ENCODE measurements around the gene GRAP. TPM values are rescaled to one million over a fixed set of nuclear protein-coding genes. Genes with fewer than 3 reads are reported as not detected.
"Not testable (repeated sequence)": the region's sequence is repeated elsewhere in the genome, so short reads cannot be mapped to it uniquely, and the experiment has no call there.

Gene GRAP
- total and polyA plus RNA-seq, 4 donors: 0.87 to 6.3 (median 3.2) TPM

- H3K27me3 ChIP-seq (ENCODE audit: control insufficient read depth in 1 of 2, insufficient read depth in 2 of 2, low read length in 1 of 2); DNase-seq; intact Hi-C loops (cut with DNase I); H3K36me3 ChIP-seq (ENCODE audit: control insufficient read depth in 1 of 2, insufficient read depth in 2 of 2, low read length in 1 of 2); H3K9me3 ChIP-seq (ENCODE audit: control insufficient read depth, low read length); H3K4me1 ChIP-seq (ENCODE audit: control insufficient read depth in 1 of 2, insufficient read depth in 2 of 2, low read length in 2 of 2); H3K4me3 ChIP-seq (ENCODE audit: low read length in 2 of 2); H3K27ac ChIP-seq (ENCODE audit: low read depth in 1 of 2, low read length in 2 of 2); ATAC-seq (ENCODE audit: low FRiP score): not testable (repeated sequence)
- no CpG with 5 or more reads among the region's 9 CpGs for WGBS, 2 donors
Measured at GRCh38 chr17:19044643-19045042, 2.1 kb downstream of the GRAP start.

GRCh38 chr17:19043032-19043431 is 3.7 kb downstream of the GRAP start:
- H3K27ac ChIP-seq (ENCODE audit: low read depth in 1 of 2, low read length in 2 of 2); DNase-seq; ATAC-seq (ENCODE audit: low FRiP score); H3K4me3 ChIP-seq (ENCODE audit: low read length in 2 of 2); H3K27me3 ChIP-seq (ENCODE audit: control insufficient read depth in 1 of 2, insufficient read depth in 2 of 2, low read length in 1 of 2); H3K4me1 ChIP-seq (ENCODE audit: control insufficient read depth in 1 of 2, insufficient read depth in 2 of 2, low read length in 2 of 2); H3K9me3 ChIP-seq (ENCODE audit: control insufficient read depth, low read length); intact Hi-C loops (cut with DNase I); H3K36me3 ChIP-seq (ENCODE audit: control insufficient read depth in 1 of 2, insufficient read depth in 2 of 2, low read length in 1 of 2): not testable (repeated sequence)
- no CpG with 5 or more reads among the region's 8 CpGs for WGBS, 2 donors

- WGBS, 2 donors: no CpG with 5 or more reads among the region's 14 CpGs
- H3K27me3 ChIP-seq (ENCODE audit: control insufficient read depth in 1 of 2, insufficient read depth in 2 of 2, low read length in 1 of 2); H3K36me3 ChIP-seq (ENCODE audit: control insufficient read depth in 1 of 2, insufficient read depth in 2 of 2, low read length in 1 of 2); H3K9me3 ChIP-seq (ENCODE audit: control insufficient read depth, low read length); DNase-seq; H3K27ac ChIP-seq (ENCODE audit: low read depth in 1 of 2, low read length in 2 of 2); intact Hi-C loops (cut with DNase I); ATAC-seq (ENCODE audit: low FRiP score); H3K4me1 ChIP-seq (ENCODE audit: control insufficient read depth in 1 of 2, insufficient read depth in 2 of 2, low read length in 2 of 2); H3K4me3 ChIP-seq (ENCODE audit: low read length in 2 of 2): not testable (repeated sequence)
Measured at GRCh38 chr17:19042369-19042768, 4.4 kb downstream of the GRAP start.

DNA sequence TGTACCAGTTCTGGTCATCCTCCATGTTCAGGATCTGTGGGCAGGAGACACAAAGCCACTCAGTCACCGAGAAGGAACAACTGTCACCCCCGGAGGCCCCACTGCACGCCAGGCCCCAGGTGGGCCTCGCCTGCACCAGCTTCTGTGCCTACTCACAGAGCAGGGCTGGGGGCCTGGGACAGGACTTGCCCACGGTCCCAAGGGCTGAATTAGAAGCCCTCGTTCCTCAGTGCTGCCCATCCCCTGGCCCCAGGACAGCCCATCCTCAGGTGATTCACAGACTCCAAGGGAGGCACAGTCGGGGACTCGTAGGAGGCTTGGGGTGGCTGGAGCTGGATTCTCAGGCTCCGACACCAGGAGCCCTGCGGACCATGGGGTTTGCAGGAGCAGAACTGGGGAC is 4.9 kb downstream of the GRAP start:
- ATAC-seq (ENCODE audit: low FRiP score); H3K27me3 ChIP-seq (ENCODE audit: control insufficient read depth in 1 of 2, insufficient read depth in 2 of 2, low read length in 1 of 2); H3K4me1 ChIP-seq (ENCODE audit: control insufficient read depth in 1 of 2, insufficient read depth in 2 of 2, low read length in 2 of 2); H3K9me3 ChIP-seq (ENCODE audit: control insufficient read depth, low read length); H3K4me3 ChIP-seq (ENCODE audit: low read length in 2 of 2); H3K27ac ChIP-seq (ENCODE audit: low read depth in 1 of 2, low read length in 2 of 2); intact Hi-C loops (cut with DNase I); H3K36me3 ChIP-seq (ENCODE audit: control insufficient read depth in 1 of 2, insufficient read depth in 2 of 2, low read length in 1 of 2): not testable (repeated sequence)
- peak in 1 of 2 donors; percentile 32 for DNase-seq
- 80 to 92% methylated on average over 2 to 4 of the region's 10 CpGs for WGBS, 2 donors

DNA sequence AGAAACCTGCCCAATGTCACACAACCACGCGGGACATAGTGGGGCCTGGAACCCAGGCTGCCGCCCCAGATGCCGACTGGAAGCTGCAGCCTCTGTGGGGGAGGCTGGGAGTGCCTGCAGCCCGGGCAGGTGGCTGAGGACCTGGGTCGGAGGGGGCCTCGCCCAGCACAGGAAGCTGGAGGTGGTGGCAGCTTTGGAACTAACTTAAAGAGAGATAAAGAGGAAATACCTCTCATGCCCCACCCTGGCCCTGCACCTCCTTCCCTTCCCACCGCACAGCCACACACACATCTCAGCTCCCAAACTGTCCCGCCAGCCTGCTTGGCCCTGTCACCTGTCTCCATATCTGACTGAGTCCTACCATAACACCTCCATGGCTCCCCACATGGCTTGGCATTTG is 6.4 kb downstream of the GRAP start:
- DNase-seq; H3K27ac ChIP-seq (ENCODE audit: low read depth in 1 of 2, low read length in 2 of 2); intact Hi-C loops (cut with DNase I); H3K4me3 ChIP-seq (ENCODE audit: low read length in 2 of 2); H3K27me3 ChIP-seq (ENCODE audit: control insufficient read depth in 1 of 2, insufficient read depth in 2 of 2, low read length in 1 of 2); H3K4me1 ChIP-seq (ENCODE audit: control insufficient read depth in 1 of 2, insufficient read depth in 2 of 2, low read length in 2 of 2); H3K9me3 ChIP-seq (ENCODE audit: control insufficient read depth, low read length); ATAC-seq (ENCODE audit: low FRiP score); H3K36me3 ChIP-seq (ENCODE audit: control insufficient read depth in 1 of 2, insufficient read depth in 2 of 2, low read length in 1 of 2): not testable (repeated sequence)
- no CpG with 5 or more reads among the region's 9 CpGs for WGBS, 2 donors

DNA sequence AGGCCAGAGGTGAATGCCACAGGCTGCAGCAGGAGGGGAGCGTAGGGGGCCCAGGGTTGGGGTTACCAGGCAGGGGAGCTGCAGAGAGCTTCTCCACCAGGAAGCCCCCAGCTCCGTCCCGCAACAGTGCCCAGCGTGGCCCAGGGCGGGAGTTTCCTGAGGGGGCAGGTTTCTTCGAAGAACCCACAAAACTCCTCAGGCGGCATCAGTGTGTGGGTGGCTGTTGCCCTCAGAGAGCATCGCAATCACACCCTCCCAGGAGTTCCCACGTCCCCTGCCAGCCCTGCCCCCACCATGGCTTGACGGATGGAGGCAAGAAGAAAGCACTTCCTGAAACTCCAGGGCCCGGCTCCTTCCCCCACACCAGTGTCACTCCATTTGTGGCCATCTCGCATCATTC is 8.0 kb downstream of the GRAP start:
- H3K36me3 ChIP-seq (ENCODE audit: control insufficient read depth in 1 of 2, insufficient read depth in 2 of 2, low read length in 1 of 2); H3K4me1 ChIP-seq (ENCODE audit: control insufficient read depth in 1 of 2, insufficient read depth in 2 of 2, low read length in 2 of 2); ATAC-seq (ENCODE audit: low FRiP score); H3K9me3 ChIP-seq (ENCODE audit: control insufficient read depth, low read length); H3K27me3 ChIP-seq (ENCODE audit: control insufficient read depth in 1 of 2, insufficient read depth in 2 of 2, low read length in 1 of 2); H3K4me3 ChIP-seq (ENCODE audit: low read length in 2 of 2); H3K27ac ChIP-seq (ENCODE audit: low read depth in 1 of 2, low read length in 2 of 2); intact Hi-C loops (cut with DNase I); DNase-seq: not testable (repeated sequence)
- WGBS, 2 donors: no CpG with 5 or more reads among the region's 12 CpGs

- no CpG with 5 or more reads among the region's 17 CpGs for WGBS, 2 donors
- intact Hi-C loops (cut with DNase I); H3K36me3 ChIP-seq (ENCODE audit: control insufficient read depth in 1 of 2, insufficient read depth in 2 of 2, low read length in 1 of 2); H3K4me1 ChIP-seq (ENCODE audit: control insufficient read depth in 1 of 2, insufficient read depth in 2 of 2, low read length in 2 of 2); H3K27ac ChIP-seq (ENCODE audit: low read depth in 1 of 2, low read length in 2 of 2); DNase-seq; H3K4me3 ChIP-seq (ENCODE audit: low read length in 2 of 2); H3K9me3 ChIP-seq (ENCODE audit: control insufficient read depth, low read length); H3K27me3 ChIP-seq (ENCODE audit: control insufficient read depth in 1 of 2, insufficient read depth in 2 of 2, low read length in 1 of 2): not testable (repeated sequence)
- peak; percentile 58 for ATAC-seq (ENCODE audit: low FRiP score)
Measured at GRCh38 chr17:19038007-19038406, 8.8 kb downstream of the GRAP start.

- H3K27ac ChIP-seq (ENCODE audit: low read depth in 1 of 2, low read length in 2 of 2); H3K27me3 ChIP-seq (ENCODE audit: control insufficient read depth in 1 of 2, insufficient read depth in 2 of 2, low read length in 1 of 2); ATAC-seq (ENCODE audit: low FRiP score); H3K4me3 ChIP-seq (ENCODE audit: low read length in 2 of 2); H3K4me1 ChIP-seq (ENCODE audit: control insufficient read depth in 1 of 2, insufficient read depth in 2 of 2, low read length in 2 of 2); H3K9me3 ChIP-seq (ENCODE audit: control insufficient read depth, low read length); H3K36me3 ChIP-seq (ENCODE audit: control insufficient read depth in 1 of 2, insufficient read depth in 2 of 2, low read length in 1 of 2); DNase-seq; intact Hi-C loops (cut with DNase I): not testable (repeated sequence)
- WGBS, 2 donors: 25% methylated on average over 1 of the region's 6 CpGs; no CpG with 5 or more reads in 1 of the 2 donors
Measured at GRCh38 chr17:19037547-19037946, 9.2 kb downstream of the GRAP start.

DNA sequence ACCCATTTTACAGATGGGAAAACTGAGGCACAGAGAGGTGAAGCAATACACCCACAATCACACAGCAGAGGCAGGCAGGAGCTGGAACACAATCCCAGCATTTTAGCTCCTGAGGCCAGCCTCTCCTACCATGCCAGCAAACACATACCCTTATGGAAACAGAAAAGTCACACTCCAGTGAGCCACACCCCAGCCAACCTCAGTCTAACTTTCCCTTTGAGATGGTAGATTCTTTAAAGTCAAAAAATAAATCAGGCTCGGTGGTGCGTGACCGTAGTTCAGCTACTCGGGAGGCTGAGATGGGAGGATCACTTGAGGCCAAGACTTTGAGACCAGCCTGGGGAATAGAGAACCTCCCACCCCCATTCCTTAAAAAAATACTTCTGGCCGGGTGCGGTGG is 10.6 kb downstream of the GRAP start:
- H3K36me3 ChIP-seq (ENCODE audit: control insufficient read depth in 1 of 2, insufficient read depth in 2 of 2, low read length in 1 of 2); intact Hi-C loops (cut with DNase I); DNase-seq; H3K9me3 ChIP-seq (ENCODE audit: control insufficient read depth, low read length); H3K27ac ChIP-seq (ENCODE audit: low read depth in 1 of 2, low read length in 2 of 2); H3K4me1 ChIP-seq (ENCODE audit: control insufficient read depth in 1 of 2, insufficient read depth in 2 of 2, low read length in 2 of 2); H3K27me3 ChIP-seq (ENCODE audit: control insufficient read depth in 1 of 2, insufficient read depth in 2 of 2, low read length in 1 of 2); H3K4me3 ChIP-seq (ENCODE audit: low read length in 2 of 2); ATAC-seq (ENCODE audit: low FRiP score): not testable (repeated sequence)
- no CpG with 5 or more reads among the region's 6 CpGs for WGBS, 2 donors

Data from aorta (tissue), 5 donors.